ENCODE measurements around the gene USH1G. TPM values are rescaled to one million over a fixed set of nuclear protein-coding genes. Genes with fewer than 3 reads are reported as not detected.

Gene USH1G
- total RNA-seq, 1 donor from 2014 or later, result not detected

DNA sequence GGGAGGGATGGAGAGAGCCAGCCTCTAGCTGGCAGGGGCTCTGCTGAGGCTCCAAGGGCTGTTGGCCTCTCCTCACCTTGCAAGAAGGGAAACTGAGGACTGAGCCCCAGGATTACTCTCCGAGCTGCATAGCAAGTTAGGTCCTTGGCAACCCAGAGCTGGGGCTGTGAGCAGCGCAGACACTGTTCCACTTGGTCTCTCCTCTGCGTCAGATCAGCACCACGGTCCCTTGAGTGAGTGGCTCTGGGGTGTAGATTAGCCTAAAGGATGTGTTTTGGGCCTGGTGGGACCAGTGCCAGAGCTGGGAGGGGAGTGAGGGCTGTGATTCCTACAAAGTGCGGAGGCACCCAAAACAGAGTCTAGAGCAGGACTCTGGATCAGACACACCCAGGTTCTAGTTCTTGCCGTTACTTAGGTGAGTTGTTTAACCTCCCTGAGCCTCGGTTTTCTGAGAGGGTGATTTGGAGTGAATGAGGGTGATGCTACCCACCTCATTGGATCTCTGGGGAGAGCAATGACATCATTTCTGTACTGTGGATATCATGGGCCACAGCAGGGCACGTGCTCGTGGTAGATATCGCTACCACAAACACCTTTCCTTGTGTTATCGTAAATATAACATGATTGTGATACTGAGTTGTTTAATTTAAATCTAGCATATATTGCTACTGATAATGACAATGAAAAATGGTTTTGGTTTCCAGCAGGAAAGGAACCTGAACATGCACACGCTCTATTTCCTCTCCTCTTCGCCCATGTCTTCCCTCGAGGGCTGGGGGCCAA, 21.5 kb downstream of the USH1G start:
- H3K4me3 ChIP-seq (ENCODE audit: low read depth, low read length), result no peak overlapping the region
- TF ChIP-seq, protein P1, sequence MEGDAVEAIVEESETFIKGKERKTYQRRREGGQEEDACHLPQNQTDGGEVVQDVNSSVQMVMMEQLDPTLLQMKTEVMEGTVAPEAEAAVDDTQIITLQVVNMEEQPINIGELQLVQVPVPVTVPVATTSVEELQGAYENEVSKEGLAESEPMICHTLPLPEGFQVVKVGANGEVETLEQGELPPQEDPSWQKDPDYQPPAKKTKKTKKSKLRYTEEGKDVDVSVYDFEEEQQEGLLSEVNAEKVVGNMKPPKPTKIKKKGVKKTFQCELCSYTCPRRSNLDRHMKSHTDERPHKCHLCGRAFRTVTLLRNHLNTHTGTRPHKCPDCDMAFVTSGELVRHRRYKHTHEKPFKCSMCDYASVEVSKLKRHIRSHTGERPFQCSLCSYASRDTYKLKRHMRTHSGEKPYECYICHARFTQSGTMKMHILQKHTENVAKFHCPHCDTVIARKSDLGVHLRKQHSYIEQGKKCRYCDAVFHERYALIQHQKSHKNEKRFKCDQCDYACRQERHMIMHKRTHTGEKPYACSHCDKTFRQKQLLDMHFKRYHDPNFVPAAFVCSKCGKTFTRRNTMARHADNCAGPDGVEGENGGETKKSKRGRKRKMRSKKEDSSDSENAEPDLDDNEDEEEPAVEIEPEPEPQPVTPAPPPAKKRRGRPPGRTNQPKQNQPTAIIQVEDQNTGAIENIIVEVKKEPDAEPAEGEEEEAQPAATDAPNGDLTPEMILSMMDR (conservative IDR thresholded peaks at IDR 0.05; ENCODE audit: low read depth, low read length), result no peak
- DNase-seq (ENCODE audit: low read depth), result no peak

DNA sequence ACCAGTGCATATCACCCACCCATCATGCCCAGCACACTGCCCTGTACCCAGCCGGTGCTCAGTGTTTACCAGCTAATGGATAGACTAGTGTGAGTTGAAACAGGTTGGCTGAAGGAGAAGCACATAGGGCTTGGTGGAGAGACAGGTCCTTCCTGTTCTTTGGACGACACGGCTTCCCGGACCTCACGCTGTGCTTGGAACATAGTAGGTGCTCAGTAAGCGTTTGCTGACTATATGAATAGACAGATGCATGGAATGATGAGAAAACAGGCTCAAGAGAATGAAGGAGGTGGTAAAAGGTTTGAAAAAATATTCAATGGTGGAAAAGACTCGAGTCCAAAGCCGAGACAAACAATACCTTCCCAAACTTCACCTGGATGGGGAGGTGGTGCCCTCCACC, 22.8 kb downstream of the USH1G start:
- H3K4me3 ChIP-seq (ENCODE audit: low read depth, low read length), result no peak overlapping the region
- TF ChIP-seq, protein P1 (conservative IDR thresholded peaks at IDR 0.05; ENCODE audit: low read depth, low read length), result no peak
- DNase-seq (ENCODE audit: low read depth), result no peak

DNA sequence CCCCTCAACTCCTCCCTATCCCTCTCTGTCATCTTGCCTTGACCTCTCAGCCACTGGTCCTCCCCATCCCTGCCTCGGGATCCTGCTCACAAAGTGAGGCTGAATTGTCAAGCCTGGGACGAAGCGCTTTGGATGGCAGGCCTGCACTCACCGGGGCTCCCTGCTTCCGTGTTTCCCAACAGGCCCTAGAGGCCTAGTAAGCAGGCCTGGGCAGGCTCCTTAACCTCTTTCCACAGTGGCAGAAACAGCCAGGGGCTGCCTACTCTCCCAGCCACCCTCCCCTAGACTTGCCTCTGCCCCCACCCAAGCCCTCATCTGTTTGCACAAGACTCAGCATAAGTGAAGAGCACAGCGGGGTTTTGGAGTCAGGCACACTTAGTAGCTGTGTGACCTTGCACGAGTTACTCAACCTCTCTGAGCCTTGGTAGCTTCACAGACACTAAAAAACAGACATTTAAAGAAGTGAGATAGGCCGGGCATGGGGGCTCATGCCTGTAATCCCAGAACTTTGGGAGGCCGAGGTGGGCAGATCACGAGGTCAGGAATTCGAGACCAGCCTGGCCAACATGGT, 24.6 kb downstream of the USH1G start:
- TF ChIP-seq, protein P1 (conservative IDR thresholded peaks at IDR 0.05; ENCODE audit: low read depth, low read length), result no peak
- no peak for DNase-seq (ENCODE audit: low read depth)
- no peak overlapping the region for H3K4me3 ChIP-seq (ENCODE audit: low read depth, low read length)

DNA sequence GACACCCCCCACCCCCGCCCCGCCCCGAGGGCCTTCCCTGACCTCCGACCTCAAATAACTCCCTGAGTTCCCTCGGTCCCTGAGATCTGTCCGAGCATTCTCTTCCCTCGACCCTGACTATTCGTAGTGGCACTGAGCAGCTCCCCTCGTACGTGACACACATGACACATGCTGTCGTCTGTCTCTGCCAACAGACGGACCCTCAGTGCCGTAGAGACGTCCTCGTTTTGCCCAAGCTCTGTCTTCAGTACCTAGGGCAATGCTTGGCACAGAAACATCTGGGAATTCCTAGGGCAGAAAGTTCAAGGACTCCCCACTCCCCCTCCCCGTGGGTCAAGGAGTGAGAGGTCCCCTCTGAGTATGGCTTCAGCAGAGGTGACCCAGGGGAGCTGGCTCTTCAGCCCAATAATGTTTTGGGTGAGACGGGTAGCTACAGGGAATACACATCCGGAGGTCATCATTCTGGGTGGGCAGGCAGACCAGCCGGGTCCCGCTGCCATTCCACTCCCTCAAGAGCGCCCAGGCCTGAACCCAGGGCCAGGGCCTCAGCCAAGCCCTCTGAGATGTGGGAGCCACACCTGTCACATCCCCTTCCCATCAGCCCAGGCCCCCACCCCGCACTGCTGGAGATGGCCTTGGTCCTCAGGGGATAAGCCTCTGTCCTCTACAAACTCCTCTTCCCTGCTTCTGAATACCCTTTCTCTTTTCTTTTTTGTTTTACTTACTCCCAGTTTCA, 29.0 kb downstream of the USH1G start:
- TF ChIP-seq, protein P1 (conservative IDR thresholded peaks at IDR 0.05; ENCODE audit: low read depth, low read length), result no peak
- no peak for DNase-seq (ENCODE audit: low read depth)
- H3K4me3 ChIP-seq (ENCODE audit: low read depth, low read length), result no peak overlapping the region

DNA sequence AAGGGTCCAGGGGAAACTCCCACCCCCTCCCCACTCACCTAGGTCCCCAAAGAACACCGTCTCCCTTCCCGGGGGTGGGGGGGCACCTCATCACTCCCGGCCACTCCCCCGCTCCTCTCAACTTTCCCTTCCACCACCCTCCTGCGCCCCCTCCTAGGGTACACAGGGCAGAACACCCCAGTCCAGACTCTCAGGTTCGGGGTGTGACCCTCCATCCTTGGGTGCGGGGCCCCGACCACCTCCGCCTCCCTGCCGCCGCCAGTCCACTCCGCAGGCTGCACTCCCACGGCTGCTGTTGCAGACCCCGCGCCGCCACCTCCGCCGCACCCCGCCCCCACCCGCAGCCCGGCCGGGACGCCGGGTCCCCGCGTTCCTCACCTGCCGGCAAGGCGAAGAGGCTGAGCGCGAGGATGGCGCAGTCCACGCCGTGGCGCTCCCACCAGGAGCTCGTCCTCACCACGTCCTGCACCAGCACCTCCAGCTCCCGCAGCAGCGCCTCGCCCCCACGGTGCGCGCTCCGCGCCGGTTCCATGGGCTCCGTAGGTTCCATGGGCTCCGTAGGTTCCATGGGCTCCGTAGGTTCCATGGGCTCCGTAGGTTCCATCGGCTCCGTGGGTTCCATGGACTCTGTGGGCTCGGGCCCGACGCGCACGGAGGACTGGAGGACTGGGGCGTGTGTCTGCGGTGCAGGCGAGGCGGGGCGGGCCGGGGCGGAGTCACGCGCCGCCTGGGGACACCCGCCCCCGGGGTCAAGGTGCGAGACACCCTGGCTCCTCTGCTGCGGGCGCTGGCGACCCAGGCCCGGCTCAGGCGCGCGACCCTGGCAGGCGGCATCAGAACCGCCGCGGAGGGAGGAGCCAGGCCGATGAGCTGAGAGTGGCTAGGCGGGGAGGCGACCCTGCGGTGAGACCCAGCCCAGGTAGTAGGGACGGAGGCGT, 29.8 kb downstream of the USH1G start, which contains the start of gene FADS6:
TSS of gene FADS6 (minus strand) at position 660 of the 938 bp plus-strand sequence. CDS start at position 622, 38 bp downstream.
- H3K4me3 ChIP-seq (ENCODE audit: low read depth, low read length), result no peak within 1 kb of the TSS
- no peak for DNase-seq (ENCODE audit: low read depth)
- TF ChIP-seq, protein P1 (conservative IDR thresholded peaks at IDR 0.05; ENCODE audit: low read depth, low read length), result no peak
